HG03439 (cell line): ENCODE measurements around the gene ENOX1.

Source experiments
- ATAC-seq: cut with Tn5 transposase; IDR thresholded peaks from one replicate; pipeline ENCODE4 v1.9.1; 2021; ENCODE audit warnings: mild to moderate bottlenecking, moderate library complexity; ENCODE audit not compliant: unreplicated experiment

Gene ENOX1

DNA sequence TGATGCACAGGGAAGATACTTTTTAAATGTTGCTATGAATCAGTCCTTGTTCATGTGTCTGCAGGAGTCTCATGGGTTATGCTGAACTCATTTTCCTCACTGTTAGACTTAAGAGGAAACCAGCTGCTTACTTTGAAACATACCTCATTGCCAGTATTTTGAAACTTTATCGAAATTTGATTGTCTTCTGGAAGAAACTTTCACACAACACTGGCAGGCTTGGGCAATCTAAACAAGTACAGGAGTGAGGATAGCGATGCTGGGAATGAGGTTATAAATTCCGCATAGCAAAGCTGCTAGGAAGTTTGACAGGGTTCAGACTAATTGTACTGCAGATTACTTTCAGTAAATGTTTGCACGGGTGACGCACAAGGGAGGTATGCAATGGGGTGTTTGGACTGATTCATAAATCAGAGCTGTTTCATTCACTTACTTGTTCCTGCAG lies 517.7 kb downstream of the ENOX1 start:
- ATAC-seq: no peak

- no peak for ATAC-seq
Measured at GRCh38 chr13:43268632-43269031, 518.1 kb downstream of the ENOX1 start.

DNA sequence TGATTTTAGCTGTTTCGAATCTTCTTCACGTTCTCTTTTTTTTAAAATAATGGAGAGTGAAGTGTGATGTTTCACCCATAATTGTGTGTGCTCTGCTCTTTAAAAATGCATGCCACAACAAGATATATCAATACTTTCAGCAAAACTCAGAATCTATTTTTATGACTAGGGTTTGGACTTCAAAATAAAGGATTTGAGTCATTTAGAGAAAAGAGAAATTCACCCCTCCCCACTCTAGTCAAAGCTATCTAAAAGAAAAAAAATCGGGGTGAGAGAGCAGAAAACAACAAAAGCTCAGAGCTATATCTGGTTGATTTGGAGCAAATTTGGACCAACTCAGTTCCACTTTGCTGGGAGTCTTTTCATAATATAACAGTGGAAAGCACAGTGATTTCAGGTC lies 518.9 kb downstream of the ENOX1 start:
- ATAC-seq: no peak

DNA sequence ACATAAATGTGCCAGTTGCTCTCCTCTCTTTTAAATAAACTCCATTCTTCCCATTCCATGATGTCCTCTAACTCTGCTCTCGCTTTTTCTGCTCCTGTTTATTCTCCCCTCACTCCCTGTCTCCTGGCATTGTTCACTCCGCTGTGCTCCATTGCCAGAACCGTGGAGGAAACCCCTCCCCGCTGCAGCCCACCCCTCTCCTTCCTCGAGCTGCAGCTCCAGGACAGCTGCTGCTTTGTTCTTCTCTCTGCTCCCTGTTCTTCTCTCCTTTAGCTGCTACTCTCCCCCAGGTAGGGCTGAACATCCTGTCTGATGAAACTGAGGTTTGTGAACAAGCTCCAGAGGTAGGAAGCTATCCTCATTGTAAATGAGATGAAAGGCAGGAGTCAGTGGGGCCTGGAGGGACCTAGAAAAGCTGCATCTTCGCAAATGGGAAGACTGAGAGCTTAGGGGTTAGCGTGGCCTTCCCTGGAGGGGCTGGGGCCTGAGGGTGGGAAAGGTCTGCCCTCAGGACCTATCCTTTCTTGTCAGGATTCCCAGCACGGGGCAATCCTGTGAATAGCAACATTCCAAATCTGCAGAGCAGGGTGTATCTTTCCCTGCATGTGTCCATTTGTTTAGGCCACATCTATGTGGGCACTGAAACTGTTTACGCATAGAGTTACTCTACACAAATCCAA lies 519.7 kb downstream of the ENOX1 start:
- ATAC-seq: no peak

DNA sequence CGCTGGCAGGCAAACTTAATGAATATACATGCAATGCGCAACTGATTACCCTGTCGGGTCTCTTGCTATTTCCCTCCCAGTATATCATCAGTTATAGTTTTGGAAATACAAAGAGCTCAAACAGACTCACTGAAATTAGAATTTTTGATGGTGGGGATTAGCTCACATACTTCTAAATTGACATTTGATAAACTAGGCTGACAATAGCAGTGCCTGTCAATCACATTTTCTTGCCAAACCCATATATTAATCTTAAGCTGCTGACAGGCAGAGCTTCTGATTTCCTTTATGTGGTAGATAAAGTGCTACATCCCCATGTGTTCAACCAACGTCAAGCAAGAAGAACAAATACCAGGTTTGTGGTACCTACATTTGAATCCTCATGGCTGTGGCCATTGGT lies 521.7 kb downstream of the ENOX1 start:
- ATAC-seq: no peak

DNA sequence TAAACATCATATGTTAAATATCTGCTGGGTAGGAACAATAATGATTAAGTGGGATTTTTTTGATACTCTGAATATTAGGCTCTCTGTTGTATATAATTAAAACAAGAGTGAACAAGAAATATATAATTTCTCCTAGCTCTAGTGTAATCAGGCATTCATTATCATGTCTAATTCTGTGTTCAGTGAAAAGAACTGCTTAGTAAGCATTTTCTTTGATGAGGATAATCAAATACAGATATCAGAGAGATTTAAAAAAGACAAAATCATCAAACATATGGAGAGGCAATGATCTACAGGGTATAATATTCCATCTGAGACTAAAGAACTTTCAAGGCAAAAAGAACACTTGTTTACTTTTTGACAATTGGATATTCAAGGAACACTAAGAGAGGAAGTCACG lies 522.3 kb downstream of the ENOX1 start:
- ATAC-seq: no peak

- no peak for ATAC-seq
Measured at GRCh38 chr13:43263047-43263446, 523.7 kb downstream of the ENOX1 start.

- ATAC-seq: no peak
Measured at GRCh38 chr13:43260999-43261398, 525.8 kb downstream of the ENOX1 start.

GRCh38 chr13:43258771-43259170 lies 528.0 kb downstream of the ENOX1 start:
- ATAC-seq: no peak

GRCh38 chr13:43257765-43258164 lies 529.0 kb downstream of the ENOX1 start:
- ATAC-seq: no peak

GRCh38 chr13:43251961-43252360 lies 534.8 kb downstream of the ENOX1 start:
- ATAC-seq: no peak

- ATAC-seq: no peak
Measured at GRCh38 chr13:43246382-43246781, 540.4 kb downstream of the ENOX1 start.

DNA sequence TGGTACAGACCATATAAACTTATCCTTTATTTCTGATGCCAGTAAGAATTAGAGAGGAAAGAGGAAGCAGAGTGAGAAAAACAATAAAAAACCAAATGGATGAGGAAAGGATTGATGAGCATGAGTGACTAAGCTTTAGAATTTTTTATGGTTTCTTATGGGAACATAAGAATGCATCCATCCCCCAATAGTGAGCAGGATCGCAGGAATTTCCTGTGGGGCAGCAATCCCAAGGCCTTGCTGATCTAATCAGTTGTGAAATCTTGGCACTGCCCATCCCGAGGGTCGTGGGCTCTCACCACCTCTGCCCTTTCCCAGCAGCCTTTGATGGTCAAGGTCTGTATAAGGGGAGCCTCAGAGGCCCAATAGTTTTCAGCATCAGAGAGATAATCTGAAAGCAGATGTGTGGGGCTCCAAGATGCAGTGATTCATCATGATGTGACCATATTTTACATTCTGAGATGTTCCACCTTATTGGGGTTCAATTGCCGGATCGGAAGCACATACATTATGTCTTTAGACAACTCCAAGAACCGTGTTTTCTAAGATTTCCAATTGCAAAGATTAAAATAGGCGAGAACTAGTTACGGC lies 541.3 kb downstream of the ENOX1 start:
- ATAC-seq: no peak

GRCh38 chr13:43244481-43244880 lies 542.3 kb downstream of the ENOX1 start:
- ATAC-seq: no peak

- ATAC-seq: no peak
Measured at GRCh38 chr13:43243711-43244110, 543.1 kb downstream of the ENOX1 start.

- ATAC-seq: no peak
Measured at GRCh38 chr13:43242040-43242439, 544.7 kb downstream of the ENOX1 start.

- ATAC-seq: peak; percentile 62
Measured at GRCh38 chr13:43240278-43240677, 546.5 kb downstream of the ENOX1 start.

- no peak for ATAC-seq
Measured at GRCh38 chr13:43239275-43239840, 547.4 kb downstream of the ENOX1 start.

GRCh38 chr13:43238341-43239083 lies 548.3 kb downstream of the ENOX1 start:
- no peak for ATAC-seq

- ATAC-seq: no peak
Measured at GRCh38 chr13:43237616-43238015, 549.2 kb downstream of the ENOX1 start.

- no peak for ATAC-seq
Measured at GRCh38 chr13:43235028-43235427, 551.7 kb downstream of the ENOX1 start.

- no peak for ATAC-seq
Measured at GRCh38 chr13:43232873-43233265, 553.9 kb downstream of the ENOX1 start.
